ENCODE measurements around the gene IPO13.

The IPO13 gene

GRCh38 chr1:43981636-43982035, 34.9 kb downstream of the IPO13 start:
- Histone ChIP-seq H3K4me2 (ENCODE audit: low read depth, low read length, poor library complexity, severe bottlenecking) (peak overlapping the region; percentile 10), H3K4me3 (ENCODE audit: low read length, poor library complexity, severe bottlenecking) (no peak overlapping the region), H3K36me3 (ENCODE audit: insufficient read depth, low read length) (no peaks in the 10 kb centered on the region; the same call in 1 of the 2 replicates), H3K4me1 (ENCODE audit: insufficient read depth, low read length, poor library complexity, severe bottlenecking) (peaks cover 34% of the 10 kb centered on the region), H2AFZ (ENCODE audit: low read length) (no peak overlapping the region), H3K27me3 (ENCODE audit: insufficient read depth, low read length, poor library complexity, severe bottlenecking) (no peaks in the 10 kb centered on the region), H3K9me3 (ENCODE audit: insufficient read depth, low read depth, low read length) (no peaks in the 10 kb centered on the region), H3F3A (ENCODE audit: low read depth) (no peaks in the 10 kb centered on the region), H3K79me2 (ENCODE audit: insufficient read depth, low read length) (peaks cover 28% of the 10 kb centered on the region; the same call in 1 of the 2 replicates), H4K20me1 (ENCODE audit: insufficient read depth, low read length, poor library complexity, severe bottlenecking) (peaks cover 20% of the 10 kb centered on the region), H3K9me2 (replicated peaks; ENCODE audit: low read depth, low read length) (no peaks in the 10 kb centered on the region), H3K9ac (ENCODE audit: low read depth, low read length, poor library complexity, severe bottlenecking) (no peak overlapping the region)
- TF ChIP-seq EZH2phosphoT487 (IDR thresholded peaks at IDR 0.05; ENCODE audit: borderline replicate concordance) (no peak), CTCF (conservative IDR thresholded peaks at IDR 0.05; ENCODE audit: low read length) (no peak)

- Histone ChIP-seq H3K36me3 (ENCODE audit: insufficient read depth, low read length) (no peaks in the 10 kb centered on the region; the same call in 1 of the 2 replicates), H3K27me3 (ENCODE audit: insufficient read depth, low read length, poor library complexity, severe bottlenecking) (no peaks in the 10 kb centered on the region), H3K4me1 (ENCODE audit: insufficient read depth, low read length, poor library complexity, severe bottlenecking) (peaks cover 28% of the 10 kb centered on the region), H3K4me3 (ENCODE audit: low read length, poor library complexity, severe bottlenecking) (no peak overlapping the region), H2AFZ (ENCODE audit: low read length) (no peak overlapping the region), H3K9me3 (ENCODE audit: insufficient read depth, low read depth, low read length) (no peaks in the 10 kb centered on the region), H4K20me1 (ENCODE audit: insufficient read depth, low read length, poor library complexity, severe bottlenecking) (peaks cover 16% of the 10 kb centered on the region), H3F3A (ENCODE audit: low read depth) (no peaks in the 10 kb centered on the region), H3K79me2 (ENCODE audit: insufficient read depth, low read length) (peaks cover 22% of the 10 kb centered on the region; the same call in 1 of the 2 replicates), H3K9ac (ENCODE audit: low read depth, low read length, poor library complexity, severe bottlenecking) (no peak overlapping the region), H3K4me2 (ENCODE audit: low read depth, low read length, poor library complexity, severe bottlenecking) (no peak overlapping the region), H3K9me2 (replicated peaks; ENCODE audit: low read depth, low read length) (no peaks in the 10 kb centered on the region)
- no peak for TF ChIP-seq EZH2phosphoT487 (IDR thresholded peaks at IDR 0.05; ENCODE audit: borderline replicate concordance)
- no peak for TF ChIP-seq CTCF (conservative IDR thresholded peaks at IDR 0.05; ENCODE audit: low read length)
These were observed 35.5 kb downstream of the IPO13 start for GRCh38 chr1:43982241-43982640.

GRCh38 chr1:43982808-43983207, 36.1 kb downstream of the IPO13 start:
- no peaks in the 10 kb centered on the region for H3F3A ChIP-seq (ENCODE audit: low read depth)
- no peaks in the 10 kb centered on the region for H3K9me2 ChIP-seq (replicated peaks; ENCODE audit: low read depth, low read length)
- H3K4me1 ChIP-seq (ENCODE audit: insufficient read depth, low read length, poor library complexity, severe bottlenecking): peaks cover 24% of the 10 kb centered on the region
- no peak overlapping the region for H3K4me3 ChIP-seq (ENCODE audit: low read length, poor library complexity, severe bottlenecking)
- H3K36me3 ChIP-seq (ENCODE audit: insufficient read depth, low read length): no peaks in the 10 kb centered on the region; the same call in 1 of the 2 replicates
- peaks cover 10% of the 10 kb centered on the region for H4K20me1 ChIP-seq (ENCODE audit: insufficient read depth, low read length, poor library complexity, severe bottlenecking)
- no peaks in the 10 kb centered on the region for H3K27me3 ChIP-seq (ENCODE audit: insufficient read depth, low read length, poor library complexity, severe bottlenecking)
- H3K4me2 ChIP-seq (ENCODE audit: low read depth, low read length, poor library complexity, severe bottlenecking): no peak overlapping the region
- no peak overlapping the region for H3K9ac ChIP-seq (ENCODE audit: low read depth, low read length, poor library complexity, severe bottlenecking)
- no peak for TF ChIP-seq CTCF (conservative IDR thresholded peaks at IDR 0.05; ENCODE audit: low read length)
- TF ChIP-seq EZH2phosphoT487 (IDR thresholded peaks at IDR 0.05; ENCODE audit: borderline replicate concordance): no peak
- no peaks in the 10 kb centered on the region for H3K9me3 ChIP-seq (ENCODE audit: insufficient read depth, low read depth, low read length)
- no peak overlapping the region for H2AFZ ChIP-seq (ENCODE audit: low read length)
- peaks cover 16% of the 10 kb centered on the region; the same call in 1 of the 2 replicates for H3K79me2 ChIP-seq (ENCODE audit: insufficient read depth, low read length)
